IPS DF 6.9 (cell line): ENCODE results near the gene CD48.

Experiments used
- DNase-seq: peaks from one replicate; pipeline ENCODE4 v3.0.0-alpha.2; 2013; ENCODE audit warnings: low read depth, low spot score
- H3K27ac ChIP-seq: one replicate; pipeline ENCODE4 v1.5.1; 2013; ENCODE audit warnings: low read length, control low read depth
- H3K27me3 ChIP-seq: 2 replicates; pipeline ENCODE4 v1.6.1; 2013; ENCODE audit warnings: mild to moderate bottlenecking, low read length; ENCODE audit not compliant: control insufficient read depth, insufficient read depth
- H3K36me3 ChIP-seq: 2 replicates; pipeline ENCODE4 v1.6.1; 2013; ENCODE audit warnings: low read length; ENCODE audit not compliant: control insufficient read depth, insufficient read depth
- H3K4me1 ChIP-seq: 2 replicates; pipeline ENCODE4 v1.6.1; 2013; ENCODE audit warnings: low read length; ENCODE audit not compliant: control insufficient read depth, insufficient read depth
- H3K4me3 ChIP-seq: 2 replicates; pipeline ENCODE4 v1.5.1; 2013; ENCODE audit warnings: mild to moderate bottlenecking, low read length
- H3K9me3 ChIP-seq: 2 replicates; pipeline ENCODE4 v1.6.1; 2013; ENCODE audit warnings: low read length, inconsistent platforms; ENCODE audit not compliant: control insufficient read depth, insufficient read depth
- WGBS: extraction: QIAGEN DNeasy Blood & Tissue Kit; methylation state at CpG from one replicate; pipeline ENCODE4 v1.1.7; 2013; ENCODE audit warnings: mixed read lengths, missing lambda C conversion rate; ENCODE audit not compliant: insufficient read length, insufficient coverage; 5-methylcytosine and 5-hydroxymethylcytosine counted together

Gene CD48

GRCh38 chr1:160726498-160727315 is 15.1 kb upstream of the CD48 start:
- Histone ChIP-seq H3K4me3 (no peak overlapping the region), H3K9me3 (no peaks in the 10 kb centered on the region), H3K36me3 (no peaks in the 10 kb centered on the region), H3K4me1 (peaks cover 1% of the 10 kb centered on the region), H3K27me3 (no peaks in the 10 kb centered on the region), H3K27ac (no peak overlapping the region)
- WGBS: no CpG with 5 or more reads among the region's 8 CpGs
- DNase-seq: peak; percentile 85

- Histone ChIP-seq H3K4me3 (no peak overlapping the region), H3K9me3 (no peaks in the 10 kb centered on the region), H3K27me3 (no peaks in the 10 kb centered on the region), H3K4me1 (peaks cover 1% of the 10 kb centered on the region), H3K27ac (no peak overlapping the region), H3K36me3 (no peaks in the 10 kb centered on the region)
- DNase-seq: no peak
- no CpG with 5 or more reads among the region's 3 CpGs for WGBS
Measured at GRCh38 chr1:160726114-160726497, 14.5 kb upstream of the CD48 start.

GRCh38 chr1:160724465-160725242 is 13.0 kb upstream of the CD48 start:
- WGBS: no CpG with 5 or more reads among the region's 11 CpGs

GRCh38 chr1:160723332-160723731 is 11.7 kb upstream of the CD48 start:
- H3K27ac ChIP-seq: no peak overlapping the region
- no peaks in the 10 kb centered on the region for H3K27me3 ChIP-seq
- no peaks in the 10 kb centered on the region for H3K36me3 ChIP-seq
- no CpG with 5 or more reads among the region's 2 CpGs for WGBS
- H3K4me3 ChIP-seq: no peak overlapping the region
- H3K9me3 ChIP-seq: no peaks in the 10 kb centered on the region
- H3K4me1 ChIP-seq: peaks cover 1% of the 10 kb centered on the region
- DNase-seq: no peak

More at GRCh38 chr1:160724465-160725242, 13.0 kb upstream of the CD48 start:
- H3K27me3 ChIP-seq: no peaks in the 10 kb centered on the region
- H3K36me3 ChIP-seq: no peaks in the 10 kb centered on the region
- no peak for DNase-seq
- H3K9me3 ChIP-seq: no peaks in the 10 kb centered on the region
- peaks cover 1% of the 10 kb centered on the region for H3K4me1 ChIP-seq
- no peak overlapping the region for H3K27ac ChIP-seq
- no peak overlapping the region for H3K4me3 ChIP-seq

- Histone ChIP-seq H3K27me3 (no peaks in the 10 kb centered on the region), H3K36me3 (no peaks in the 10 kb centered on the region), H3K27ac (no peak overlapping the region), H3K4me3 (no peak overlapping the region), H3K9me3 (no peaks in the 10 kb centered on the region), H3K4me1 (peaks cover 1% of the 10 kb centered on the region)
- WGBS: no CpG with 5 or more reads among the region's 10 CpGs
- no peak for DNase-seq
Measured at GRCh38 chr1:160722726-160723125, 11.1 kb upstream of the CD48 start.

- no peak overlapping the region for H3K4me3 ChIP-seq
- H3K27me3 ChIP-seq: no peaks in the 10 kb centered on the region
- DNase-seq: no peak
- no peaks in the 10 kb centered on the region for H3K9me3 ChIP-seq
- no peaks in the 10 kb centered on the region; the same call in none of the 2 replicates for H3K4me1 ChIP-seq
- no peaks in the 10 kb centered on the region for H3K36me3 ChIP-seq
- no peak overlapping the region for H3K27ac ChIP-seq
Measured at GRCh38 chr1:160721473-160721872, 9.9 kb upstream of the CD48 start.

- Histone ChIP-seq H3K36me3 (no peaks in the 10 kb centered on the region), H3K9me3 (no peaks in the 10 kb centered on the region), H3K4me3 (no peak overlapping the region), H3K27me3 (no peaks in the 10 kb centered on the region), H3K4me1 (no peaks in the 10 kb centered on the region), H3K27ac (no peak overlapping the region)
- no CpG with 5 or more reads among the region's 3 CpGs for WGBS
- DNase-seq: no peak
Measured at GRCh38 chr1:160720356-160721085, 8.9 kb upstream of the CD48 start.

- DNase-seq: no peak
- Histone ChIP-seq H3K9me3 (no peaks in the 10 kb centered on the region), H3K36me3 (no peaks in the 10 kb centered on the region), H3K27ac (no peak overlapping the region), H3K4me3 (no peak overlapping the region), H3K27me3 (no peaks in the 10 kb centered on the region), H3K4me1 (no peaks in the 10 kb centered on the region)
- 100% methylated on average over 1 of the region's 4 CpGs for whole genome bisulfite sequencing
Measured at GRCh38 chr1:160718210-160718609, 6.6 kb upstream of the CD48 start.

GRCh38 chr1:160717306-160717705 is 5.7 kb upstream of the CD48 start:
- Histone ChIP-seq H3K9me3 (no peaks in the 10 kb centered on the region), H3K36me3 (no peaks in the 10 kb centered on the region), H3K27ac (no peak overlapping the region), H3K27me3 (no peaks in the 10 kb centered on the region), H3K4me1 (no peaks in the 10 kb centered on the region), H3K4me3 (no peak overlapping the region)
- WGBS: no CpG with 5 or more reads among the region's 5 CpGs
- no peak for DNase-seq

- H3K36me3 ChIP-seq: no peaks in the 10 kb centered on the region
- no peaks in the 10 kb centered on the region for H3K27me3 ChIP-seq
- no peak overlapping the region for H3K27ac ChIP-seq
- WGBS: no CpG with 5 or more reads among the region's 1 CpG
- H3K9me3 ChIP-seq: no peaks in the 10 kb centered on the region
- DNase-seq: no peak
- no peaks in the 10 kb centered on the region for H3K4me1 ChIP-seq
- H3K4me3 ChIP-seq: no peak overlapping the region
Measured at GRCh38 chr1:160716013-160716412, 4.4 kb upstream of the CD48 start.
